HG03196 (cell line): Measurements from ENCODE around the gene NME7.
"Not testable (repeated sequence)": the region's sequence is repeated elsewhere in the genome, so short reads cannot be mapped to it uniquely, and the experiment has no call there.

Experiments used
- ATAC-seq: cut with Tn5 transposase; IDR thresholded peaks from one replicate; pipeline ENCODE4 v1.9.1; 2021; ENCODE audit not compliant: unreplicated experiment

NME7 gene

DNA sequence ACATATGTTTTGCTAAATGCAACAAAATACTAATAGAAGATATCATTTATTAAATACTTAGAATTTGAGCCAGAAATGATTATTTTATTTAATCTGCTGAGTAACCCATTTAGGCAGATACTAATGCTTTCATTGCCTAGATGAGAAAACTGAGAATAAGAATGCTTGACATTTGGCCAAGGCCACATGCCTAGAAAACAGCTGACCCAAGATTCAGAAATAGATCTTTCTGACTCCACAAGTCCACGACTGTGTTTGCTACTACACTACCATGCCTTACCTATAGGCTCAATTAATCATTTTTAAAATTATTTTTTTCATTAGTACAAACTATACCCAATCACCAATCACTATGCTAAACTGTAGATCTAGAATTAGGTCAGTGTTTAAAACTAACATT is 131.5 kb downstream of the NME7 start:
- no peak for ATAC-seq

DNA sequence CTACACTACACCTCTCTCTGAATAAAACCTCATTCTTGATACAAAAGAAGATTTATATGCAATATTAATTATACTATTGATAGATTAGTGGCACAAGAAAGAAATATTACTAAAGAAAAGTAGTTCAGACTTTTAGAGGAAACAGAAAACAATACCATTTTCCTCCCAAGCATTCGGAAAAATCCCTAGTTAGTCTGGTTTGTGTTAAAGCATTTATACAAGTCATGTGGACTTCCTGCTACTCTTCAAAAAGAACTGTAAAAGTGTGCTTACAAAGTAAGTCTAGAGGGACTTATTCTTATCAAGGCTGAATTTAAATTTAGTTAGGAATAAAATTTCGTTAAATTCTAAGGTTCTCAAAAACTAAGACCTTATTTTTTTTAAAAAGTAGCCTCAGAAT is 132.0 kb downstream of the NME7 start:
- ATAC-seq = no peak

DNA sequence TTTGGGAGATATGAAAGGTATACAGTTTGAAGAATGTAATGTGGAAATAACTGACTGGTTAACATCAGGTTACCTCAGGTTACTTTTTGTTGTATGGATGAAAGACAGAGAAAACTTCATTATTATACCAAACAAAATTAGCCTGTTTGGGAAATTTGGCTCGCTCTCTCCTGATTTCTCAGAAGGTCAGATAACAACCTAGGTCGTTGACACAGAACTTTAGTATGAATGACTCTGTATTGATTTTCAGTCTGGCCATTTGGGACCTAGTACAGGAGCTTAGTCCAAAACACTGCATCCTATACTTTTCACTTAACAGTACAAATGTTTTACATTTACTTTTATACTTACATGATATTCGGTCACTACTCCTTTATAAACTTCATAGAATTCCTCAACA is 132.8 kb downstream of the NME7 start:
- ATAC-seq = no peak

DNA sequence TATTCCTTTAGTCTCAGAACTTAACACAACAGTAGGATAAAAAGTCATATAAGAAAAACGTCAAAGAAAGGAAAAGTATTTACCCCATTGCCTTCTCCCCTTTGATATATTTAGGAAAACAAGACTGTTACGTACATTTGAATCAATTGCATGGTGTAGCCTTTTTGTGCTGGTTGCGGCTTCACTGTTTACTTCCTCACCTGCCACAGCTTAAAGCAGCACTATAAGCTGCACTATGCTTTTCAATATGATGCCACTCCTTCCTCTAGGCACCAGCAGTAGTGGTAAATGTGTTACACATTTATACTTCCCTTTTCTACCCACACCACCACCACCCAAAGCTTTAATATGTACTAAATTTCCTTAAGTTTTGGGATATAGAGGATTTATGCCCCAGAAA is 150.0 kb downstream of the NME7 start:
- ATAC-seq = no peak

DNA sequence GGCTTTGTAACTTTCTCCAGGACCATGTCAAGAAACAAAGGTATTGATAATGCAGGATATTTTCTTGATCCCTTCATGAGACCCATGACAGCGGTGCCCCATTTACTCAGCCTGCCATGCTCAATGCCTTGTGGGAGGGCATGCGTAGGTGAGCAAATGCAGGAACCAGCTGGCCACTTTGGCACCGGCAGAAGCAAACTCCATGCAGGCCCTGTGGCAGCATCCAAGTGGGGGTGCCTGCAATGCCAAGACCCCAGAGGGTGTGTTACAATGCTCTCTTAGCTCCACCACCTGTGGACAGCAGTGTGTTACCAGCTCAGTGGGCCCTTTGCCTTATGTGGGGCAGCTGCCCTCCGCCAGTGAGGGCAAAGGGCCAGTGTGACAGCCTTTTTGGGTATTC is 153.0 kb downstream of the NME7 start:
- no peak for ATAC-seq

DNA sequence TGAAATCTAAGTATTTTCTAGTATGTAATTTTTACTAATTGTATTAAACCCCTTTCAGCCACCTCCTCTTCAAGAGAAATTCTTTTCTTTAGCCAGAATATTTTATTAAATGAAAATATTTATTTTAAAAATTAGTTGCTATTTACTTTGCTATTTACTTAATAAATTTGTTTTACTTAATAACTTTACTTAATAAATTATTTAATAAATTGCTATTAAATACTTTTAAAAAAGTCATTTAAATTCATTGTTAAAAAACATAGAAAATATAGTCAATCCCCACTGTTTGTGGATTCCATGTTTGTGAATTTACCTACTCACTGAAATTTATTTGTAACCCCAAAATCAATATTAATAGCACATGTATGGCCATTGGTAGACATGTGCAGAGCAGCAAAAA is 155.5 kb downstream of the NME7 start:
- no peak for ATAC-seq

DNA sequence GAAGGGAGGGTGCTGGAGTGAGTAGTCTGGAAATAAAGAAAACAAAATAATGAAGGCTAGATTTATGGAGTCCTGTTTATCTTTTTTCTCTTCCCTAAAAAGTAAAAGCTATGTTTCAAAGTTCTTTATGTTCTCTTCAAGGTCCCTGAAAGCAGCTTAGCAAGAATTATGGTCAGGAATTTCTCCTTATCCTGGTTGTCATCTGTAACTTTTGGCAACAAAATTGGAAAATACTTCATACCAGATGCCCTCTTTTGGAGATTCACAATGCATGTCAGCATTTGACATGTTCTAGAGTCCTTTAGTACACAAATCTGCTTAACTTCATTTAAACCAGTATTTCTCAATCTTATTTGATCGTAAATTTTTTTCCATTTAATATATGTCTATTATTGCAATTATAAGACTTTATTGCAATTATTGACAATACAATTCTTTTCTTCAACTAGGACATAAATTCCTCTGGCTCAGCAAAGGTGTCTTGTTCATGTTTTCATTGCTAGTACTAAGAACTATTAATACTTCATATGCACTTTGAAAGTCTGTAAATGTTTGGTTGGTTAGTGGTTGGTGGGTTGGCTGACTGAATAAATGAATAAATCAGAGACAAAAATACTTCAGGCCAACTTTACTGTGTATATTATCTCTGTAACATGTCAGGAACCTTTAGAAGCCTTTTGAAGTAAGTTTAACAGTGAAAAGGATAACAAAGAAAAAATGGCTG is 159.6 kb downstream of the NME7 start:
- no peak for ATAC-seq

DNA sequence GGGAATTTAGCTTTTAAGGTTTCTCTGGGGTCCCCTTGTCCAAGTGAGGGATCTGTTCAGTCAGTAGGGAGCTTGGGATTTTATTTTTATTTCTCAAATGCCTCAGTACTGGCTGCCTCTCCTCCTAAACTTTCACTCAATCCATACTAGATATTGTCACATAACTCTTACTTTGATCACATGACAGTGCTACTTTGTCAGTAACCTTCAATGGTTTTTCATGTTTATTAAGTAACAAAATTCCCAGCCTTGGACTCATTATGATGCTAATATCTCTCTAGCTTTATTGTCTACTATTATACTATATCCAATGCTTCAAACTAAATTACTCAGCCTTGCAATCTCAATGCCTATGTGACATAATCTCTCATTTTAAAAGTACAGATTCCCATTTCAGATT is 163.4 kb downstream of the NME7 start:
- ATAC-seq = no peak

DNA sequence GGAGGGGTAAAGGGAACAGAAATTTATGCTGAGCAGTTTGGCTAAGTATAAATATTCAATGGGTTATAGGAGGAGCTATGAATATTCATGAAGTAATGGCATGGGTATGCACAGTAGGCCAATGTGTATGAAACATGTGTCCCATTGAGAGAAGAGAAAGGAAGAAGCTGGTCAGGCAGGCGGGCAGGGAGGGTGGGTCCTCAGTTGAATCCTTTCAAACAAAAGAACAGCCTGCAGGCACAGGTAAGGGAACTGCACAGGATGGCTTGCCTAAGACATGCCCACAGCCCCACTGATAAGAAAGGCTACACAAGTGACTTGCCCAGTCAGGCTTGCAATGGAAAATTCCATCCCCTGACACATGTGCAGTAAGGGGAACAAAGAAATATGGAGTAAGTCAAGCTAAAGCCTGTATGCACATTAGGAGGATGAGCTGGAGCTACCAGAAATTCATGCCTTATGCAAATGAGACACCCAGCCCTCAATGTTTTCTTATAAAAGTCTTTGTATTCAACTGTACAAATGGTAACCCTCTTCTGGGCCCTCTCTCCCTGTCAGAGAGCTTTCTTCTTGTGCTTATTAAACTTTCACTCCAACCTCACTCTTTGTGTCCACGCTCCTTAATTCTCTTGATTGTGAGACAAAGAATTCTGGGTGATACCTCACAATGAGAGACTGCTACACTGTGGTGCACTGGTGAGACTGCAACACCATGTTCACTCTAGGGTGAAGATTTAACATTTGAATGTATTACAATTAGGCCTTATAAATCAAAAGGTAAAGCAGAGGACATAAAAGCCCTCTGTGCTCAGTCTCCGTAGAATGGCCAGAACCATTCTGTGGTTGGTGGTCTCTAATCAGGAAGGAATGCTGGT is 164.6 kb downstream of the NME7 start:
- no peak for ATAC-seq

DNA sequence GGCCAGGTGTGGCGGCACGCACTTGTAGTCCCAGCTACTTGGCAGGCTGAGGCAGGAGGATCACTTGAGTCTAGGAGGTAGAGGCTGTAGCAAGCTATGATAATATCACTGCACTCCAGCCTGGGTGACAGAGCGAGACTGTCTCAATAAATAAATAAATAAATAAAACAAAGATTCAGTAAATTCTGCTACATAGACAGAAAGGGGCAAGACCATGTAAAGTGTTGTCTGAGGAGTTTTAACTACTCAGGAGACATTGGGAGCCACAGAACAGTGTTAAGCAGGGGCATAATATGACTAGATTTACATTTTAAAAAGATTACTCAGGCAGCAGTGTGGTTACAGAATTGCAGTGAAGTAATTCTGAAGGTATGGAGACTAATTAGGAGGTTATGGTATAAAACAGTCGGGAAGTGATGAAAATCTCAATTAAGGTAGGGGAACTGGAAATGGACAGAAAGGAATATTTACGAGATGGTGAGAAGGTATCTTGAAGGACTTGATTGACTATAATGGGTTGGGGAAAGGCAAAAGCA is 166.4 kb downstream of the NME7 start:
- ATAC-seq = no peak

DNA sequence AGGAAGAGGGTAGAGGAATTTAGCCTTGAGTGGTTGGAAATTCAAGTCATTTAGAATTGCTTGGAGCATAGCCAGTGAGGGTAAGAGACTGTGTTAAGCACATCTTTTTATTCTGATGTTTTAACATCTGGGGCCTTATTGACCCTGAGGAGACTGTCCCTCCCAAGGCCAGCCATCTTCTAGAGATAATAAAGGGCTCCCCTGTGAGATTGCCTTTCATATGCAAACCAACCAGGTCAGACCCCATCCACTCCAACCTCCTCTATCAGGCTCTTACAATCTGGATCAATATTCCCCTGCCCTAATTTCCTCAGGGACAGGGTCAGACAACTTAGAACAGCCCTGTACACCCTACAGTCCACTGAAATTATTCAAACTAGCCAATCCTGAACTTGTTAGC is 167.3 kb downstream of the NME7 start:
- no peak for ATAC-seq

DNA sequence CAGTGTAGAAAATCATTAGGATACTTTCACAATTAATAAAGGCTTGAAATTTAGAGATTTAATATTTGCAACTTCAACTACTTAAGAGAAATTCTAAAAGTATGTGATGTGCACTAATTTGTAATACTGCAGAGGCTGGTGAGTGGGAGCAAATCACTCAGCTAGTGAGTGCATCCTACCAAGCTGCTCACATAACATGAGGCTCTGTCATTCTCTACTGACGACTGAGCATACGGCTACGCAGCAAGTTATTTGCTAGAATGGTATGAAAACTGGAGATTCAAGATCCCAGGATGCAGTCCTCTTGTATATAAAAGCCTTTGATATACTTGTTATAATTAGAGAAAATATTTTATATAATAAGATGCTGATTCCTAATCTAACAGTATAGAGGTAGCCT is 171.0 kb downstream of the NME7 start:
- ATAC-seq = no peak

DNA sequence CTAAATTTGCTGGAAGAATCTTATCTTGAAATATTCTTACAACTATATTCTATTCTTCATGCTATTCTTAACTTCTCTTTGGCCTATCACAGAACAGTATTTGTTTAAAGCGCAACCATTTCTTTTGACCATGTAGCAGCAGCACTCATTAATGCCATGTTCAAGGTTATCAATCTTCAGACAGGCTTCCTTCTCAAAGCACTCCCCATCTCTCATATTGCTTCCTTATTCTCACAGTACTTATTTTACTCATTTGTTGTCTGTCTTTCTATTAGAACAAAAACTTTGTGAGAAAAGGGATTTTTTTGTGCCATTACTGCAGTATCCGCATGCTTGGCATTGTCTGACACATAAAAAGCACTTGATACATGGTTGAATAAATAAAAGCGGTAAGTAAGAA is 171.4 kb downstream of the NME7 start:
- no peak for ATAC-seq

DNA sequence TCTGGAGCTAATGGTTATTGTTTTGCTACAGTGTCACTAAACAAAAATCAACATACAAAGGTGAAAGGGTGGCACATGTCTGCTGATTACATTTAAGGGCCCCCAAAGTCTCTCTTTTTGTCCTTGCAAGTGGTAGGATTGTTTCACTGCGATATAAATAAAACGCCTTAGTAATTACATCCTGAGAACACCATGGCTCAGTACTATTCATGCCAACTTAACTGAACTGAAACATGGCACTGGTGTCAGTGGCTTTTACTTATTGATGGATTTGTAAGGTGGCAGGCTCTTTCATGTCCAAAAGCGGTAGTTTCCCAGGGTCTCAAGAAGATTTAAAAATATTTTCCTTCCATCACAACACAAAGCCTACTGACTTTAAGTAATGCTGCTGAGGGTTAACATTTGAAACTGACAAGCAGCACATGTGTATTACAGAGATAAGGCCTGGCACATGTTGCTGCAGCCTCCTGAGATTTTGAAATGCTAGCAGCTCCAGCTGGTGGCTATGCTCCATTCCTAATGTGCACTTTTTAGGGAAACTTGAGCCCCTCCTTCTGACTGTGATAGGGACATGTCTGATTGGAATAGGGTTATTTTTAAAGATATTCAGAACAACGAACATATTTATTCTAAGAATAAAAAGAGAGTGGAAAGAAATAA is 174.3 kb downstream of the NME7 start:
- no peak for ATAC-seq

DNA sequence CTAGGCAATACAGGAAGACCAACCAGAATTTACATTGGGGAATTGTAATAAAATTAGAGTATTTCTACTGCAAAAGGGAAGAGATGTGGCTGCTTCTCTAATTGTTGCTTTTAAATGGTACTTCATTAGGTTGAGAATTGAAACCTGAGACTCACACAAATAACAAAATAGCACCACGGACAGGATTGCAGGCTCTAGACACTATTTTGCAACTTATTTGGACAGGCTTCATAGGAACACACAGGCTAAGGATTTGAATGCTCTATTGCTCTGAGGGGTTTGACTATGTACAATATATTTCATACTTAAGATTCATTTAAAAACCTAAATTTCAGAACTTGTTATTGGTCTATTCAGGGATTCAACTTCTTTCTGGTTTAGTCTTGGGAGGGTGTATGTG is 181.5 kb downstream of the NME7 start:
- ATAC-seq = no peak

DNA sequence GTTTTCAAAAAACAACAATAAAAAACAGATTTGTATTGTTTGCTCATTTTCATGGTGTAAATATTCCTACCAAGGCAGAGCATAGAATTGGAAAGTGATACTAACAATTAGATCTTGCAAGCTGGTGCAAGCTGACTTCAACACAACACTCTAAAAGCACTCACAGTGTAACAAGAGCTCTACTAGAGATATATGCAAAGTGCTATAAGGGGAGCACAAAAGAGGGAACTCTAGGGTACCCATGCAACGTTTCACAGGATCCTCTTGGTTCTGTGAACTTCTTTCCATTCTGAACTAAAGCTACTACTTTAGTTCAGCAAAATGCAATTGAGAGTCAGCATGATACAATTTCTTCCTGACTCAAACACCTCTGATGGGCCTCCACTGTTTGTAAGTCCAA is 182.8 kb downstream of the NME7 start:
- ATAC-seq = no peak

DNA sequence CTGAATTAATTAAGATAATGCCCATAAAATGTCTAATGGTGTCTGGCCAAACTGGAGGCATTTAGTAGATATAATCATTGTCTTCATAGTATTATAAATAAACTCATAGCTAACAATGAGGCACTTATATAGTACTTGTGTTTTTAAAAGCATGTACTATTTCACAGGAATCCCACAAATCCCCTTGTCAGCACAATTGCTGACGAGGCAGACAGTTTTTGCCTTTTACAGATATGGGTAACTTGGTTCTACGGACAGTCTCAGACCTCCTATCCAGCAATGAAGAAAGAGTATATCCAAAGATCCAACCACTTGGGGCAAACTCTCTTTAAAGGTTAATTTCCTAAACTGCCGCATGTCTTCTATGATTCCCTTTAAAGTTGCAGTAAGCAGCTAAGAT is 187.4 kb downstream of the NME7 start:
- ATAC-seq = no peak

DNA sequence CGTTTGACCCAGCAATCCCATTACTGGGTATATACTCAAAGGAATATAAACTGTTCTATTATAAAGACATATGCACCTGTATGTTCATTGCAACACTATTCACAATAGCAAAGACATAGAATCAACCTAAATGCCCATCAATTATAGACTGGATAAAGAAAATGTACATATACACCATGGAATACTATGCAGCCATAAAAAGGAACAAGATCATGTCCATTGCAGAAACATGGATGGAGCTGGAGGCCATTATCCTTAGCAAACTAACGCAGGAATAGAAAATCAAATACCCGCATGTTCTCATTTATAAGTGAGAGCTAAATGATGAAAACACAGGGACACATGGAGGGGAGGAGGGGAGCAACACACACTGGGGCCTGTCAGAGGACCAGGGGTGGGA is 188.2 kb downstream of the NME7 start:
- ATAC-seq = not testable (repeated sequence)

DNA sequence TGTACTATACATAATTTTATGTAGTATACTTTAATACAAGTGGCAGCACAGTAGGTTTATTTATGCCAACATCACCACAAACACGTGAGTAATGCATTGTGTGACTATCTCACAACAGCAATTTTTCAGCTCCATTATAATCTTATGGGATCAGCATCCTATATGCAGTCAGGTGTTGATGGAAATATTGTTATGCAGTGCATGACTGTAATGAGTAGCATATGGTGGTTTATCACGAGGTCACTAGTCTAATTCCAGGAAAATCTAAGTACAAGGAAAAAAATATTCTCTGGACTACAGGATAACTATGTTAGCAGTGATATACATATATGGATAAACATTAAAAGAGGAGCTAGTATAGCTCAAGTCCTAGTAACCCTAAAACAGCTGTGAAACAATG is 192.1 kb downstream of the NME7 start:
- no peak for ATAC-seq

DNA sequence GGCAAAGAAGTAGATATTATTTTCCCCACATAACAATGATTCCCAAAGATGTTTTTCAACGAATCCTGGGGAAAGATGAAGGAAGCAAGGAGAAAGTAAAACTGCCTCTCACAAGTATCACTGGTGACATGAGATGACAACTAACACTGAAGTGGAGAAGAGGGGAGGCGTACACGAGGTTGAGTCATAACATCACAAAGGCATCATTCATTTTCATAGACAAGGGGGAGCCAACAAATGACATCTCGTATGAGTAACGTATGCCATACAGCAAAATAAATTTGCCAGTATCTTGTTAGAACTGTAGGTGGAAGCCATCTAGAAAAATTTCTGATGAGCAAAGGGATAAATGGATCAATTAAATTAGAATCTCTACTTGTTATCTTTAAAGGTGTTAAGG is 204.5 kb downstream of the NME7 start:
- no peak for ATAC-seq

DNA sequence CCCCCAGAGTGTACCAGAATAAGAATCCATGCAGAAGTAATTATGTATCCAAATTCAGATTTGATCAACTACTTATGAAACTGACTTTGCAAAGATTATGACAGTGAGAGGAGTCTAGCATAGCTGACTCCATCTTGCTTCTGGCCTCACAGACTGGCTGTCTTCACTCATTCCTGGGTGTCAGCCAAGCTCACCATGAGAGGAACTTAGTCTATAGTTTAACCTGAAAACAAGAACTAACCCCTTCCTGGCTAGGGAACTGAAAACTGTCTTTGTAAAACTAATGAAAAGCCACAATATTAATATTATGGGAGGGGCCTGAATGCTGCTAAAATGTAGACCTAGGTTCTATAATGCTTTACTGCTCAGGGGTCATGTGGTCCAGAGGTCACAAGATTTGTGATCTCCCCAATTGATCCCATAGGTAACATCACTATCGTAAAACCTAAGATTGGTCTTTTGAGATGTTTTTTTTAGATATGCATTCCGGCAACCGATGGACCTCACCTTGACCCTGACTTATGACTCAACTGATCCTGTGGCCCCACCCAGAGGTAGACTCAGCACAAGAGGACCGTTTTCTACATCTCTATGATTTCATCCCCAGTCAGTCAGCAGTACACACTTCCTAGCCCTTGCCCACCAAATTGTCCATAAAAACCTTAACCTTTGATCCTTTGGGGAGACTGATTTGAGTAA is 206.0 kb downstream of the NME7 start:
- ATAC-seq = peak; percentile 52
